ENCODE data around the gene APBB2.

DNA sequence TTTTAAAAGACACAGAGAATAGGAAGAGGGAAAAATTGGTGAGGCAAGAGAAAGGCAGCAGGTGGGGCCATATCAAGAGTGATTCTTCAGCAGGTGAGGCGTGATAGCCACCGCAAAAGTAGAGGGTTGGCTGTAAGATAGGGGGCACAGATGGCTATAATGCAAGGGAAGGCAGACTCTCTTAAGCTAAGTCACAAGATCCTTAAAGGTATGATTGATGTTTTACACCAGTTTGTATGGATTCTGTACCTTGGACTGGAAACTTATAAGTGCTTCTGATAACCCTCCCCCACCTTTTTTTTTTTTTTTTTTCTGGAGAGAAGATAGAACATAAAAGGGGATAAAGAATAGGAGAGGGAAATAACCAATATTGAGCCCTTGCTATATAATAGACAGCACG, 424.6 kb downstream of the APBB2 start:
- TF ChIP-seq, protein P1, sequence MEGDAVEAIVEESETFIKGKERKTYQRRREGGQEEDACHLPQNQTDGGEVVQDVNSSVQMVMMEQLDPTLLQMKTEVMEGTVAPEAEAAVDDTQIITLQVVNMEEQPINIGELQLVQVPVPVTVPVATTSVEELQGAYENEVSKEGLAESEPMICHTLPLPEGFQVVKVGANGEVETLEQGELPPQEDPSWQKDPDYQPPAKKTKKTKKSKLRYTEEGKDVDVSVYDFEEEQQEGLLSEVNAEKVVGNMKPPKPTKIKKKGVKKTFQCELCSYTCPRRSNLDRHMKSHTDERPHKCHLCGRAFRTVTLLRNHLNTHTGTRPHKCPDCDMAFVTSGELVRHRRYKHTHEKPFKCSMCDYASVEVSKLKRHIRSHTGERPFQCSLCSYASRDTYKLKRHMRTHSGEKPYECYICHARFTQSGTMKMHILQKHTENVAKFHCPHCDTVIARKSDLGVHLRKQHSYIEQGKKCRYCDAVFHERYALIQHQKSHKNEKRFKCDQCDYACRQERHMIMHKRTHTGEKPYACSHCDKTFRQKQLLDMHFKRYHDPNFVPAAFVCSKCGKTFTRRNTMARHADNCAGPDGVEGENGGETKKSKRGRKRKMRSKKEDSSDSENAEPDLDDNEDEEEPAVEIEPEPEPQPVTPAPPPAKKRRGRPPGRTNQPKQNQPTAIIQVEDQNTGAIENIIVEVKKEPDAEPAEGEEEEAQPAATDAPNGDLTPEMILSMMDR (IDR thresholded peaks at IDR 0.05), result no peak
- no peak for TF ChIP-seq POLR2AphosphoS5 (IDR thresholded peaks at IDR 0.05)
